Stimulated activated CD8-positive, alpha-beta memory T cell treated with anti-CD3 and anti-CD28 coated beads, Interleukin-7, amount 100 ng/mL, for 24 hours (primary cell): ENCODE data around the gene TMEM208.

ENCODE experiments used
- DNase-seq: peaks from one replicate; pipeline ENCODE4 v3.0.0-alpha.2; 2020; ENCODE audit warnings: low read depth

The TMEM208 gene

DNA sequence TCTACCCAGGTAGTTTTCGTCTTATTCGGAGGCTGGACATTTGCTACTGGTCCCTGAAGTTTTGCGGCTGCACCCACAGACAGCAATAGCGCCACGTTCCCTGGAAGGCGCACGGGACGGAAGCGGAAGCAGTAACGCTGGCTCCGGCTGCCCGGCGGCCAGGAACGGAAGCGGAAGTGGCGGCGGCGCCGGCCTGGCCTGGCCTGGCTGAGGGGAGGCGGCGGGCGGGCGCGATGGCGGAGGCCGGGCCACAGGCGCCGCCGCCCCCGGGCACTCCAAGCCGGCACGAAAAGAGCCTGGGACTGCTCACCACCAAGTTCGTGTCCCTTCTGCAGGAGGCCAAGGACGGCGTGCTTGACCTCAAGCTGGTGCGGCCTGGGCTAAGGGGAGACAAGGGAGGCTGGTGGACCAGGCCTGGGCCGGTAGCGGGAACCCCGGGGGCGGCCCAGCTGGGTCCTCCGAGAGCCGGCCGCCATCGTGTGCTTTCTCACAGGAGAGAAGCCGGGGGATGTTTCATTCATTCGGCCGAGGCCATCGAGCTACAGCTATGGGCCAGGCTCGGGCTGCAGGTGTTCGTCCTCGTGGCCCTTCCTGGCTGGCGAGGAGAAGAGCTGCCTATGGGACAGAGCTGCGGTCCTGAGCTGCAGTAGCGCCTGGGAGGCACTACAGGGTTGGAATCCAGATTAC is 34.8 kb upstream of the TMEM208 start, which contains the start of gene E2F4:
TSS of gene E2F4 (plus strand) at position 161 of the 687 bp plus-strand sequence. CDS start at position 234, 73 bp downstream.
- DNase-seq = peak; percentile 79

DNA sequence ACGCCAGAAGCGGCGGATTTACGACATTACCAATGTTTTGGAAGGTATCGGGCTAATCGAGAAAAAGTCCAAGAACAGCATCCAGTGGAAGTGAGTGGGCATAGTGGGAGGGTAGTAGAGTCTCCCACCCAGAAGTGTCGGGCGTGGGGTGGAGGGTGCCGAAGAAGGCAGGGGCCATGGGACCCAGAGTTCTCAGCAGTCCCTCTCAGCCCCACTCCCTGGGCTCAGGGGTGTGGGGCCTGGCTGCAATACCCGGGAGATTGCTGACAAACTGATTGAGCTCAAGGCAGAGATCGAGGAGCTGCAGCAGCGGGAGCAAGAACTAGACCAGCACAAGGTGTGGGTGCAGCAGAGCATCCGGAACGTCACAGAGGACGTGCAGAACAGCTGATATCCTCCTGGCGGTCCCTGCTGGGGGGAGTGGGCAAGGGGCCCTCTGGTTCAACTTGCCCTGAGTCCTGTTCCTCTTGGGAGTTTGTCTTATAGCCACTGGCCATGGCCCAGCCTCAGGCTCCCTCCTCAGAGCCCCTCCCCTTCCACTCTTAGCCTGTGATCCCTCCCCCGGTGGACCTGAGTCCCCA is 34.1 kb upstream of the TMEM208 start:
- no peak for DNase-seq

DNA sequence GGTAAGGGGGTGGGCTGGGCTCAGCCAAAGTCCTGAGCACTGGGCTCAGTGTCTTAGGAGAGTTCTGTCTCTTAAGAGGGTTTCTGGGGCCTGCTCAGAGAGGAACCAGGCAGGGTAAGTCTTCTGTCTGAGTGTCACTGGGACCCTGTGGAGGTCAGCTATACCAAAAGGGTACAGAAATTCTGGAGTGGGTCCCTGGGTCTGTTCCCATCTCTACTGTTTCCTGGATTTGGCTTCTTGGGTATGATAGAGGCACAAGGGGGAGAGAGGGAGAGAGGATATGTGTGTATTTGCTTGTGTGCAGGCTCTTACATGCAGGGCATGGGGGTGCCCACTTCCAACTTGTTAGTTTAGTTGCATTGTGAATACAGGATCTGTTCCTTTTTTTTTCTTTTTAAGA is 33.4 kb upstream of the TMEM208 start:
- DNase-seq = no peak

DNA sequence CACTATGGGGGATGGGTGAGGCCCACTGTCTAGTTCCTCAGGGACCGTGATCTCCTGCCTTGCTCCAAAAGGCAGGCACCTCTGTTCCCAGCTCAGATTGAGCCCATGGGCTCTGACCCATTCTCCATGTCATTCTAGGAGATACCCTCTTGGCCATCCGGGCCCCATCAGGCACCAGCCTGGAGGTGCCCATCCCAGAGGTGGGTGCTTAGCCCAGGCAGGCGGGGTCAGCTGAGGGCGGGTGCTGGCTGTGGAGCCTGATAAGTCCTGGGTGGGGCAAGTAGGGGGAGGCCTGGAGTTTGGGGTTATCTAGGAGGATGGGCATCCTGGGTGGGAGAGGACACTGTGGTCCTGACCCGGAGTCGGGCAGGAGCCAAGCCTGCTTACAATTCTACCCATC is 32.7 kb upstream of the TMEM208 start:
- DNase-seq = no peak

DNA sequence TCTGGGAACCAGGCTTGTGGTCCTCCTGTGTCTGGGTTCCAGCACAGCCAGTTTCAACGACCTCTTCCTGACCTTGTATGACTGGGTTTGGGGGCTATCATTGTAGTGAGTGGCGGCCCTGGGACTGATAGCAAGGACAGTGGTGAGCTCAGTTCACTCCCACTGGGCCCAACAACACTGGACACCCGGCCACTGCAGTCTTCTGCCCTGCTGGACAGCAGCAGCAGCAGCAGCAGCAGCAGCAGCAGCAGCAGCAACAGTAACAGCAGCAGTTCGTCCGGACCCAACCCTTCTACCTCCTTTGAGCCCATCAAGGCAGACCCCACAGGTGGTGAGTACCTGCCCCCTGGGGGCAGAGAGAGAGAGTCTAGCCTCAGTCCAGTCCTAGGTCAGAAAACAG is 31.3 kb upstream of the TMEM208 start:
- no peak for DNase-seq

DNA sequence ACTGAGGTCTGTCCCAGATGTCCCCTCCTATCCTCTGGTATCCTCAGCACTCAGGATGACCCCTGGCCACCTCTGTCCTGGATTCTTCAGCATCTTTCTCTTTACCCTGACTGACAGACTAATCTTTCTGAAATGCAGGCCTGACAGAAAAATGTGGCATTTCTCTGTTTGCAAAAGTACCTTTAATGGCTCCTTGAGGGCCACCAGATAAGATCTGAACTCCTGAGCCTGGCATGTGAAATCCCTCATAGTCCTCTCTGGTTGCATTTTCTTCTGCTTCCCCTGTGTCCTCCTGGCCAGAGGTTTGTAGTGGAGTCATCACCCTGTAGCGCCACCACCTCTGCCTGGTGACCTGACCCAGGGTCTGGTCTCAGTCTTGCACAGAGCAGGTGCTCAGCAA is 30.0 kb upstream of the TMEM208 start:
- DNase-seq = no peak

DNA sequence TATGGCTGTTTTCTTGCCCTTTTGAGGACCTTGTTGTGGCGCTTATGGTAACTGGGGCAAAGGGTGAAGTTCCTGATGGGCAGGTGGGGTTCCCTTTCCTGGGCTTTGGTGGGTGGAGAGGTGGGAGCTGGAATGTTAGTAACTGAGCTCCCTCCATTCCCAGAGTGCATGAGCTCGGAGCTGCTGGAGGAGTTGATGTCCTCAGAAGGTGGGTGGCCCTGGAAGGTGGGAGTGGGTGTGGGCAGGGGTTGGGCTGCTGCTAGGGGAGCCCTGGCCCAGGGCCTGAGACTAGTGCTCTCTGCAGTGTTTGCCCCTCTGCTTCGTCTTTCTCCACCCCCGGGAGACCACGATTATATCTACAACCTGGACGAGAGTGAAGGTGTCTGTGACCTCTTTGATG is 29.2 kb upstream of the TMEM208 start:
- DNase-seq = no peak

DNA sequence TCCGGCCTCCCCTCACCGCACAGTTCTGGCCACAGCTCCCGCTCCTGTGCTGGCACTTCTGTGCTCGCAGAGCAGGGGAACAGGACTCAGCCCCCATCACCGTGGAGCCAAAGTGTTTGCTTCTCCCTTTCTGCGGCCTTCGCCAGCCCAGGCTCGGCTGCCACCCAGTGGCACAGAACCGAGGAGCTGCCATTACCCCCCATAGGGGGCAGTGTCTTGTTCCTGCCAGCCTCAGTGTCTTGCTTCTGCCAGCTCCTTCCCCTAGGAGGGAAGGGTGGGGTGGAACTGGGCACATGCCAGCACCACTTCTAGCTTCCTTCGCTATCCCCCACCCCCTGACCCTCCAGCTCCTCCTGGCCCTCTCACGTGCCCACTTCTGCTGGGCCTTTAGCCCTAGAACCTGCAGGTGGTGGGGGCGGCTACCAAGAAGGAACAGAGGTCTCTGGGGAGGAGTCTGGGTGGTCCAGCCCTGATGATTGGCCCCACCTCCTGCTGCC is 28.6 kb upstream of the TMEM208 start:
- no peak for DNase-seq

DNA sequence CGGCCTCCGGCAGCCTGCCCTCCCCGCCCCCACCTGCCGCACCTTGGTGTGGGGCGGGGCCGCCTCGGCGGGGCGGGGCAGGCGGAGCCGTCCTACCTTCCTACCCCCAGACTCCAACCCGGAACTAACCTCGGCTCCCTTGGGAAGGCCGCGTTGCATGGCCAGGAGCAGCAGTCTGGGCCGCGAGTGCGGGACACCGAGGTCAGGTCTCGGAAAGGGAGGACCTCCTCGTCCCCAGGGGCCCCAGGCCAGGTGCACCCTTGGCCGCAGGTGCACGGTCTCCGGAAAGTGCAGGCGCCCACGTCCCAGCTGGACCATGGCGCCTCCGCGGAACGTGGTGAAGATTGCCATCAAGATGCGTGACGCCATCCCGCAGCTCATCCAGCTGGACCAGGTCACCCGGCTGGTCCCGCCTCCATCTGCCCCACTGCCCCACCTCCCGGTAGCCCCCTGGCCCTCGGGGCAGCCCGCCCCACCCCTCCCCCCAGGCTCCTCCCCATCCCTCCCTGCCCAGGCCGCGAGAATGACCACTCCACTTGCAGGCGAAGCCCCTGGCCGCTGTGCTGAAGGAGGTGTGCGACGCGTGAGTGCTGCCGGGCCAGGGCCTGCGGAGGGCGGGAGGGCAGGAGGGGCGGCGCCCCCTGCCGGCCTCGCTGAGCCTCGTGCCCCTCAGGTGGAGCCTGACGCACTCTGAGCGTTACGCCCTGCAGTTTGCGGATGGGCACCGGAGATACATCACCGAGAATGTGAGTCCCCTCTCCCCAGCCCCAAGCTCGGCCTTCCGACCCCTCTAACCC is 27.7 kb upstream of the TMEM208 start, which contains the start of gene ELMO3:
TSS of gene ELMO3 (plus strand) at position 121 of the 797 bp plus-strand sequence. CDS start at position 317, 196 bp downstream.
- DNase-seq = no peak

DNA sequence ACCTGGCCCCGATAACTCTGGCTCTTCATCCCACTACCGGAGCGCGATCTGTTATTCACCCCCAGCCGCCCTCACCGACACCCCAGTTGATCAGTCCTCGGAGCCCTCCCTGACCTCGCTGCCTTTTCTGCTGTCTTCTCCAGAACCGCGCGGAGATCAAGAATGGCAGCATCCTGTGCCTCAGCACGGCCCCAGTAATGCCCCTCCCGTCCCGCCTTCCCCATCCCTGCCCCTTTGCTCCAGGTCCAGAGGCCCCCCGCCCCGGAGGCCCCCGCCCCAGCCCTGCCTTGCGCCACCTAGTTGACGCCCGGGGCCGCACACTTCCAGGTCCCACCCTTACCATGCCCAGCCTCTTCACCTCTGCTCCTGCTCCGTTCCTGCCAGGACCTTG is 27.1 kb upstream of the TMEM208 start:
- no peak for DNase-seq

DNA sequence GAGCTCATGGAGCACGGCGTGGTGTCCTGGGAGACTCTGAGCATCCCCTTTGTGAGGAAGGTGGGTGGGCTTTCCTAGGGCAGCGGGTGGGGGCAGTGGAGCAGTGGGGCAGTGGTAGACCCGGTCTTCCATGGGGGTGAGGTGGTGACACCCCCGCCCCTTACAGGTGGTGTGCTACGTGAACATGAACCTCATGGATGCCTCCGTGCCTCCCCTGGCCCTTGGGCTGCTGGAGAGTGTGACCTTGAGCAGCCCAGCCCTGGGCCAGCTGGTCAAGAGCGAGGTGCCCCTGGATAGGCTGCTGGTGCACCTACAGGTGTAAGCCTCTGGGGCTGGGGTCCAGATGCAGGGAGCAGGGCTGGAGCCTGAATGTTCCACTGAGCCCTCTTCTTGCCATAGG is 26.4 kb upstream of the TMEM208 start:
- DNase-seq = no peak

DNA sequence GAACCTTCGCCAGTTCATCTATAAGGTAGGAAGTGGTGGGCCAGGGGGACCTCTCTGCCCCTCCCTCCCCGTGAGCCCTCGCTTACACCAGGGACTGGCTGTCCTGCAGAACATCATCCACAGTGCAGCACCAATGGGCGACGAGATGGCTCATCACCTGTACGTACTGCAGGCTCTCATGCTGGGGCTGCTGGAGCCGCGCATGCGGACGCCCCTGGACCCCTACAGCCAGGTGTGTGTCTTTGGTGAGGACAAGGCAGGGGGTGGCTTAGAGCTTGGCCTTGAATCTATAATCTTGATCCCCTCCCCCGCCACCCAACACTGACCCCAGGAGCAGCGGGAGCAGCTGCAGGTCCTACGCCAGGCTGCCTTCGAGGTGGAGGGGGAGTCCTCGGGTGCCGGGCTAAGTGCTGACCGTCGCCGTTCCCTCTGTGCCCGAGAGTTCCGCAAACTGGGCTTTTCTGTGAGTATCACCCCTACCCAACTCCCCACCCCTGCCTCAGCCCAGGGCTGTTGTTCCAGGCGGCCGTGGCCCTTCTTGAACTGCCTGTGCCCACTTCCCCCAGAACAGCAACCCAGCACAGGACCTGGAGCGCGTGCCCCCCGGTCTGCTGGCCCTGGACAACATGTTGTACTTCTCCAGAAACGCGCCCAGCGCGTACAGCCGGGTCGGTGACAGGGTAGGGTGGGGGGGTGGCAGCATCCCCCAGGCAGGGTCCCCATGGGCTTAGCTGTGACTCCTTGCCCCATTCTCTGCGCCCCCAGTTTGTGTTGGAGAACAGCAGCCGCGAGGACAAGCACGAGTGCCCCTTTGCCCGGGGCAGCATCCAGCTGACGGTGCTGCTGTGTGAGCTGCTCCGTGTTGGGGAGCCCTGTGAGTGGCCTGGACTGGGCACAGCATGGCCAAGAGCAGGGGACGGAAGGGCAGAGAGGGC is 25.3 kb upstream of the TMEM208 start:
- no peak for DNase-seq

DNA sequence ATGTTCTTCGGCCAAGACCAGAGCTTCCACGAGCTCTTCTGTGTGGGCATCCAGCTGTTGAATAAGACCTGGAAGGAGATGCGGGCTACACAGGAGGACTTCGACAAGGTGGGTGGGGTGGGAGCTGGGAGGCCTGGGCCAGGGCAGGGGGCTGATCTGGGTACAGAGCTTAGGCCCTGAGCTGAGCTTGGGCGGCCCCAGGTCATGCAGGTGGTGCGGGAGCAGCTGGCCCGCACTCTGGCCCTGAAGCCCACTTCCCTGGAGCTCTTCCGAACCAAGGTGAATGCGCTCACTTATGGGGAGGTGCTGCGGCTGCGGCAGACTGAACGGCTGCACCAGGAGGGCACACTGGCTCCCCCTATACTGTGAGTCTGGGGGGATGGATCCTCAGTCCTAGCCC is 24.5 kb upstream of the TMEM208 start:
- no peak for DNase-seq

DNA sequence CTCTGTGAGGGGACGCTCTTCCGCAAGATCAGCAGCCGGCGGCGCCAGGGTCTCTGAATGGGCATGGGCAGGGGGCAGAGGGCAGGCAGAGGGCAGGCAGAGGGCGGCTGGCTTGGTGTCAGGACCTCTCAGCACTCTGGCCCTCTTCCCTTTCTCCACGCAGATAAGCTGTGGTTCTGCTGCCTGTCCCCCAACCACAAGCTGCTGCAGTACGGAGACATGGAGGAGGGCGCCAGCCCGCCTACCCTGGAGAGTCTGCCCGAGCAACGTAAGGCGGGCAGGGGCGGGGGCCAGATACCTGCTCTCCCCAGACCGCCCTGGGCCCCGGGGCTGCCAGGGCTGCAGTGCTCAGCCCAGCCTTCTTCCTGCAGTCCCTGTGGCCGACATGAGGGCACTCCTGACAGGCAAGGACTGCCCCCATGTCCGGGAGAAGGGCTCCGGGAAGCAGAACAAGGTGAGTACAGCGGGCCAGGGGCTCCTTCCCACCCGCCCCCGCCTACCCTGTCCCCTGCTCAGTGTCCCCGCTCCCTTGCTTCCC is 23.9 kb upstream of the TMEM208 start:
- no peak for DNase-seq

DNA sequence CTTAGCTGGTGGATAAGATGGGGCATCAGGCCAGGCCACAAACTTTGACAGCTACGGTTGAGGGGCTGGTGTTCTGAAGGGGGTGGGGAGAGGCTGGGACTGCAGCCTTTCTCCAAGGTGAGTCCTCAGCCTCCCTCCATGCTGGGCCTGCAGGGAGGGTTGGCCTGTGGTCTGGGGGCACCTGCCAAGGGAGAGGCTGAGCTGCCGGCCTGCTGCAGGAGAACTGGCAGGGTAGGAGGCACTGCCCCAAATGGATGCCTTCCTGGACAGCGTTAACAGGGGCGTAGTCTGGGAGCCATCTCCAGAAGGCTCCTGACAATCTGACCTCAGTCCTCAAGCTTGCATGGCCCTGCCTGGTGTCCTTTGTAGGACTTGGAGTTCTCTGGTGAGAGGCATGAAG is 22.9 kb upstream of the TMEM208 start:
- no peak for DNase-seq

DNA sequence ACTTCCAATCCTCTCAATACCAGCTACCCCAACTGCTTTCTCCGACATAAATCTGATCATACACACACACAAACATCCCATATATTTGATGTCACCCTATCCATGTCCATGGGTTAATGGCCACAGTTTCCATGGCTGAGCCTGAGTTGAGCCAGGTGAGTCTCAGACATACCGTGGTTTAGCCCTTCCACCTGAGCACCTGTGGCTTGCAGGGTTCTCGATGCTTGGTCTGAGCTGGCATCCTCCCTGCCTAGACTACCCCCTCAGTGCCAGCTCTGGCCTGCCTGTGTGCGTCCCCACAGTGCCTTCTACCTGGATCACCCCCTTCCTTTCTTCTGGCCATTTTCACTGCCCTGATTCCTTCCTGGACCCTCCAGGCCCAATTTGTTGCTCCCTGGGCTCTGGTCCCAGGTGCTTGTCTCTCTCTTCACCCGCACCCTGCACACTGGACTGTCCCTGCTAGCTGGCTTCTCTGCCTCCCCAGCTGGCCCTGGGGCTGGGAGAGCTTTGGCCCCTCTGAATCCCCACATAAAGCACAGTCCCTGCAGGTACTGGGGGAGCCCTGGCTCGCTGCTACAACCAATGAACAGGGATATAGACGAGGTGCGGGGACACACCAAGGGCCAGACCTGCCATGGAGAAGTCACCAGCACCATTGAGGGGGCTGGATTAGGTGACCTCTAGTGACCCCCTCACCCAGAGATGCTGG is 20.6 kb upstream of the TMEM208 start:
- DNase-seq = no peak

DNA sequence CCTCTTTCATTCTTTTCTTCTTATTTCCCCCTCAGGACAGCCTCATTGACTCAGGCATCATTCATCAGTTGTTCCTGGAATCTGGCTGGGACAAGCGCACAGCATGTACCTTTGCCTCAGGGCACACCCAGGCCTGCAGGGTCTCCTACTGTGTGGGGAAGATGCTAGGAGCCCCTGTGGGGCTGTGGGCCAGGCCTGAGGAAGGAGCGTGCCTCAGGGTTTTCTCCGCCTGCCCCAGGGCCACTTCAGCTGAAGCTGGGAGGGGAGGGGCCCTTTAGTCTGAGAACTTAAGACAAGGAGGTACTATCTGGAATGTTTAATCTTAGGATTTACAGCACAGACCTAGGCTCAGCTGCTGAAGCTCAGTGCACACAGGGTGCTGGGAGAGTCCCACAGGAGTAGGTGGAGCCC is 20.1 kb upstream of the TMEM208 start:
- DNase-seq = no peak

DNA sequence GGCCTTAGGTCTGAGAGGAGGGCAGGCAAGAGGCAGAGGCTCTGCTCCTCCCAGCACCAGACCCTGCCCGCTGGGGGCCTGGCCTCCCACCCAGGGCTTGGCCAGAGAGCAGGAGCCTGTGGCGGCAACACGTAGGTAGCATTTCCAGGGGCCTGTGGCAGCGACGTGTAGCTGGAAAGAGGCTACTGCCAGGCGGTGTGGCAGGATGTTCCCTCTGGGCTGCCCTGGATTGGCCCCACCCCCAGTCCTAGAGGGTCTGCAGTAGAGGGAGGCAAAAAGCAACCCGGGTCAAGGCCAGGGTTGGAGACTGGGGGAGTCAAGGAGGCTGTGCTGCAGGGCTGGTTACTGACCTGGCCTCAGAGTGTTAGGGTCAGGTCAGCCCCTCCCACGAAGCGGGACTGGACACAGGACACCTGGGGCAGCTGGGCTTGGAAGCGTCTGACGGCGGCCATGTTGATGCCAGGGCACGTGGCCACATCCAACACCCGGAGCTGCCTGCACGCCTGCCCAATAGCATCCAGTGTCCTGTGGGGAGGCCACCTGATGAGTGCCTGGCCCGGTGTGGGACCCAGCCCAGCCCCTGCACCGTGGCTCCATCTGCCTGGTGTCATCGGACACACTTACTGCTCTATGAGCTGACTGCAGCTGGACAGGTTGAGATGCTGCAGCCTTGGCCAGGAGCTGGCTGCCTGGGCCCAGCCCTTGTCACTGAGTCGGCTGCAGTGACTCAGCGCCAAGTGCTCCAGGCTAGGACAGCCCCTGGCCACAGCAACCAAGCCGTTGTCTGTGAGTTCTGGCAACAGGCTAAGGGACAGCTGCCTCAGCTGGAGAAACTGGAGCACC is 19.5 kb upstream of the TMEM208 start:
- no peak for DNase-seq

DNA sequence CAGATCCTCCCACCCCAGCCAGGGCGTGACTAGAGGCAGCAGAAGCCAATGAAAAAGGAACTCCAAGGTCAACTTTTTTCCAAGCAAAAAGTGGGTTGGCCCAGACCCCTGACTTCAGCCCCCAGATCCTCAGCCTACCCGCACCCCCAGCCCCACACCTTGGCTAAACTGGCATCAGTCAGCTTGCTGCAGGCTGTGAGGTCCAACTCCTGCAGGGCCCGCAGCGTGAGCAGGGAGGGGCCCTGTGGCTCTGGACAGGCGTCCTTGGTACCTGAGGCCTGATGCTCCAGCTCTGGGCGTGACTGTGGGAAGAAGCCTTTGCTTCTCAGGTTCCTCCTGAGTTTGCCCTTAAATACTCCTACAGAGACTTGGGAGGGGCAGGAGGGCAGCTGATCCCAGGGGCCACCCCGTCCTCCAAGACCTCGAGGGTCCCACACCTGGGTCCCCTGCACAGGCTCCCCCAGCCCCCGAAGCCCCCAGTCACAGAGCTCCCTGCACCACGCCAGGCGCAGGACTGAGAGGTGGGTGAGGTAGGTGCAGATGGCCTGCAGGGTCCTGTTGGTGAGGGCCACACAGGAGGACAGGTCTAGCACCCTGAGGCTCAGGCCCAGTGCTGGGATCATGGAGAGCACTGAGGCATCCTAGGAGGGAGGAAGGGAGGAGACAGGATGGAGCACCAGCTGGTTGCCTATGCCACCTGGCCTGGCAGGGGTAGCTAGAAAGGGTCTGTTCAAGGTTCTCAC is 18.6 kb upstream of the TMEM208 start:
- no peak for DNase-seq
